Smooth muscle cell of the coronary artery (primary cell): Measurements from ENCODE around the gene MLEC. TPM values are rescaled to one million over a fixed set of nuclear protein-coding genes. Genes with fewer than 3 reads are reported as not detected.

Source experiments
- total RNA-seq: library from RNA; depleted of rRNA; stranded (reverse); fragments of >200 nt; gene quantifications from 2 replicates; pipeline ENCODE4 v1.2.3, GENCODE V29; 2014; ENCODE audit warnings: low replicate concordance

Gene MLEC
- 106 and 122 TPM in 2 replicates for total RNA-seq

GRCh38 chr12:120686690-120687577 is at the start of gene MLEC:
Gene MLEC, plus strand, starts transcription at chr12:120687149. Its CDS starts 148 bp downstream, at chr12:120687297.

GRCh38 chr12:120639771-120640721 is 46.9 kb upstream of the MLEC start, which contains the start of gene CABP1:
Gene CABP1, plus strand, starts transcription at chr12:120640626. Its CDS starts 60 bp downstream, at chr12:120640686.

GRCh38 chr12:120710031-120710804 is 23.3 kb downstream of the MLEC start, which contains the start of gene UNC119B:
Gene UNC119B, plus strand, starts transcription at chr12:120710458. Its CDS starts 17 bp downstream, at chr12:120710475.

GRCh38 chr12:120725659-120726509 is 38.9 kb downstream of the MLEC start, which contains the start of gene ACADS:
Gene ACADS, plus strand, starts transcription at chr12:120725826. Its CDS starts 60 bp downstream, at chr12:120725886.

Other genes with a start within 250 kb of the MLEC start
- gene COX6A1, start 249.0 kb upstream of the MLEC start, total RNA-seq: 546 and 838 TPM in 2 replicates
- 14.6 and 24.8 TPM in 2 replicates for gene TRIAP1, start 240.8 kb upstream of the MLEC start, total RNA-seq
- 10.5 and 15.0 TPM in 2 replicates for gene GATC, start 240.7 kb upstream of the MLEC start, total RNA-seq
- gene SRSF9, start 217.4 kb upstream of the MLEC start, total RNA-seq: 216 and 271 TPM in 2 replicates
- 304 and 347 TPM in 2 replicates for gene DYNLL1, start 191.0 kb upstream of the MLEC start, total RNA-seq
- 28.4 and 39.1 TPM in 2 replicates for gene COQ5, start 158.0 kb upstream of the MLEC start, total RNA-seq
- 89.5 and 217 TPM in 2 replicates for gene RNF10, start 152.8 kb upstream of the MLEC start, total RNA-seq
- gene POP5, start 105.7 kb upstream of the MLEC start, total RNA-seq: 52.2 and 60.1 TPM in 2 replicates
- 0.82 and 0.83 TPM in 2 replicates for gene CABP1, start 46.5 kb upstream of the MLEC start, total RNA-seq
- gene UNC119B, start 23.3 kb downstream of the MLEC start, total RNA-seq: 17.8 and 20.0 TPM in 2 replicates
- 7.6 and 8.7 TPM in 2 replicates for gene ACADS, start 38.7 kb downstream of the MLEC start, total RNA-seq
- gene SPPL3, start 217.2 kb downstream of the MLEC start, total RNA-seq: 3.8 and 9.0 TPM in 2 replicates